Measurements from ENCODE around the gene PTPRF.

Gene PTPRF

GRCh38 chr1:43605157-43605556, 74.5 kb downstream of the PTPRF start:
- H3K4me3 ChIP-seq: no peak overlapping the region
- no peak for TF ChIP-seq CTCF (IDR thresholded peaks at IDR 0.05)
- DNase-seq (ENCODE audit: low spot score): no peak
- H3K27ac ChIP-seq: no peak overlapping the region

GRCh38 chr1:43605766-43606165, 75.1 kb downstream of the PTPRF start:
- Histone ChIP-seq H3K4me3 (no peak overlapping the region), H3K27ac (no peak overlapping the region)
- no peak for TF ChIP-seq CTCF (IDR thresholded peaks at IDR 0.05)
- DNase-seq (ENCODE audit: low spot score): no peak

GRCh38 chr1:43606624-43607023, 75.9 kb downstream of the PTPRF start:
- Histone ChIP-seq H3K4me3 (no peak overlapping the region), H3K27ac (no peak overlapping the region)
- no peak for TF ChIP-seq CTCF (IDR thresholded peaks at IDR 0.05)
- no peak for DNase-seq (ENCODE audit: low spot score)

GRCh38 chr1:43608827-43609226, 78.1 kb downstream of the PTPRF start:
- no peak for TF ChIP-seq CTCF (IDR thresholded peaks at IDR 0.05)
- DNase-seq (ENCODE audit: low spot score): no peak
- Histone ChIP-seq H3K27ac (no peak overlapping the region), H3K4me3 (no peak overlapping the region)

- no peak overlapping the region for H3K27ac ChIP-seq
- no peak for TF ChIP-seq CTCF (IDR thresholded peaks at IDR 0.05)
- H3K4me3 ChIP-seq: no peak overlapping the region
- no peak for DNase-seq (ENCODE audit: low spot score)
Measured at GRCh38 chr1:43610339-43610738, 79.7 kb downstream of the PTPRF start.

- Histone ChIP-seq H3K27ac (no peak overlapping the region), H3K4me3 (no peak overlapping the region)
- DNase-seq (ENCODE audit: low spot score): no peak
- no peak for TF ChIP-seq CTCF (IDR thresholded peaks at IDR 0.05)
Measured at GRCh38 chr1:43611950-43612349, 81.3 kb downstream of the PTPRF start.

GRCh38 chr1:43612406-43612805, 81.7 kb downstream of the PTPRF start:
- no peak overlapping the region for H3K27ac ChIP-seq
- no peak for TF ChIP-seq CTCF (IDR thresholded peaks at IDR 0.05)
- no peak for DNase-seq (ENCODE audit: low spot score)
- H3K4me3 ChIP-seq: no peak overlapping the region

Measured in coronary artery (tissue), 2 donors.